Loucy (cell line): Measurements from ENCODE around the gene XPO4.

Source experiments
- H2AFZ ChIP-seq: fragments of 200-600 bp; sonication (generic); 2 replicates; pipeline ENCODE4 v1.6.0; 2016; ENCODE audit warnings: antibody characterized with exemption, mild to moderate bottlenecking, low read length, moderate library complexity
- H3F3A ChIP-seq: fragments of 200-600 bp; 2 replicates; pipeline ENCODE4 v1.6.0; 2016; ENCODE audit warnings: antibody characterized with exemption, low read depth, mild to moderate bottlenecking
- H3K27me3 ChIP-seq: fragments of 200-600 bp; sonication (generic); 2 replicates; pipeline ENCODE4 v1.6.1; 2014; ENCODE audit warnings: low read length, mild to moderate bottlenecking; ENCODE audit not compliant: insufficient read depth, poor library complexity, severe bottlenecking
- H3K36me3 ChIP-seq: fragments of 200-600 bp; sonication (generic); 2 replicates; pipeline ENCODE4 v1.6.1; 2016; ENCODE audit warnings: low read length; ENCODE audit not compliant: insufficient read depth
- H3K4me1 ChIP-seq: fragments of 200-600 bp; sonication (generic); 2 replicates; pipeline ENCODE4 v1.5.1; 2014; ENCODE audit warnings: low read length, mild to moderate bottlenecking; ENCODE audit not compliant: insufficient read depth, poor library complexity, severe bottlenecking
- H3K4me2 ChIP-seq: fragments of 200-600 bp; sonication (generic); 2 replicates; pipeline ENCODE4 v1.6.0; 2014; ENCODE audit warnings: antibody characterized with exemption, low read length, low read depth, mild to moderate bottlenecking; ENCODE audit not compliant: poor library complexity, severe bottlenecking
- H3K4me3 ChIP-seq: fragments of 200-600 bp; sonication (generic); 2 replicates; pipeline ENCODE4 v1.5.1; 2014; ENCODE audit warnings: low read length, mild to moderate bottlenecking, mixed read lengths; ENCODE audit not compliant: poor library complexity, severe bottlenecking
- H3K79me2 ChIP-seq: fragments of 200-600 bp; sonication (generic); 2 replicates; pipeline ENCODE4 v1.6.1; 2014; ENCODE audit warnings: low read length; ENCODE audit not compliant: insufficient read depth
- H3K9ac ChIP-seq: fragments of 200-600 bp; sonication (generic); 2 replicates; pipeline ENCODE4 v1.6.0; 2014; ENCODE audit warnings: mild to moderate bottlenecking, low read depth, low read length, moderate library complexity; ENCODE audit not compliant: poor library complexity, severe bottlenecking
- H3K9me2 ChIP-seq: fragments of 200-600 bp; sonication (generic); replicated peaks from 2 replicates; pipeline ENCODE4 v1.6.1; 2016; ENCODE audit warnings: low read depth, low read length, mixed read lengths
- H3K9me3 ChIP-seq: fragments of 200-600 bp; sonication (generic); 2 replicates; pipeline ENCODE4 v1.6.1; 2014; ENCODE audit warnings: mild to moderate bottlenecking, antibody characterized with exemption, low read length, low read depth; ENCODE audit not compliant: insufficient read depth
- H4K20me1 ChIP-seq: fragments of 200-600 bp; sonication (generic); 2 replicates; pipeline ENCODE4 v1.6.0; 2014; ENCODE audit warnings: antibody characterized with exemption, low read length, mild to moderate bottlenecking; ENCODE audit not compliant: insufficient read depth, poor library complexity, severe bottlenecking
- EZH2phosphoT487 ChIP-seq: fragments of 200-600 bp; IDR thresholded peaks from 2 replicates; pipeline ENCODE4 v1.6.1; 2018; ENCODE audit warnings: antibody characterized with exemption, mild to moderate bottlenecking, moderate library complexity, borderline replicate concordance
- TF ChIP-seq, protein P1 (sequence below): fragments of 200-600 bp; sonication (generic); conservative IDR thresholded peaks from 2 replicates; pipeline ENCODE4 v1.5.1; 2014; ENCODE audit warnings: mild to moderate bottlenecking, antibody characterized with exemption, low read length

The XPO4 gene

DNA sequence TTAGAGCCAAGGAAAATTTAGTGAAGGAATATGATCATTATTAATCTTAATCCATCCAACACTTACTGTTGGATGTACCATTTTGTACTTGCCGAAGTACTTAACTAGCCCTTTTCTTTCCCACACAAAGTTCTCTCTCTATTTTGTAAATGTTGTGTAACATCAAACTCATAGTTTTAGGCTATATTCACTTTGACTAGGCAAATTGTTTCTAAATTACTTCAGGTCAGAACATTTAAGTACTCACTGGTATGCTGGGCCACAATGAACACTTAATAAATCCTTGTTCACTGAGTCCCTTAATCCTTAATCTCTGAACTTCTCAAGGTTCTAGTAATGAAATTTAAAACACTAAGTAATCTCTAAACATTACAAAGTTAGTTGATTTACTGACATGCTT, 79.5 kb downstream of the XPO4 start:
- Histone ChIP-seq H3K4me1 (no peaks in the 10 kb centered on the region), H2AFZ (no peak overlapping the region), H3K4me2 (no peak overlapping the region), H4K20me1 (no peaks in the 10 kb centered on the region), H3K36me3 (peaks cover 20% of the 10 kb centered on the region; the same call in 1 of the 2 replicates), H3F3A (no peaks in the 10 kb centered on the region), H3K27me3 (no peaks in the 10 kb centered on the region), H3K4me3 (no peak overlapping the region), H3K79me2 (no peaks in the 10 kb centered on the region), H3K9ac (no peak overlapping the region), H3K9me3 (no peaks in the 10 kb centered on the region), H3K9me2 (no peaks in the 10 kb centered on the region)
- TF ChIP-seq EZH2phosphoT487: no peak
- TF ChIP-seq, protein P1, sequence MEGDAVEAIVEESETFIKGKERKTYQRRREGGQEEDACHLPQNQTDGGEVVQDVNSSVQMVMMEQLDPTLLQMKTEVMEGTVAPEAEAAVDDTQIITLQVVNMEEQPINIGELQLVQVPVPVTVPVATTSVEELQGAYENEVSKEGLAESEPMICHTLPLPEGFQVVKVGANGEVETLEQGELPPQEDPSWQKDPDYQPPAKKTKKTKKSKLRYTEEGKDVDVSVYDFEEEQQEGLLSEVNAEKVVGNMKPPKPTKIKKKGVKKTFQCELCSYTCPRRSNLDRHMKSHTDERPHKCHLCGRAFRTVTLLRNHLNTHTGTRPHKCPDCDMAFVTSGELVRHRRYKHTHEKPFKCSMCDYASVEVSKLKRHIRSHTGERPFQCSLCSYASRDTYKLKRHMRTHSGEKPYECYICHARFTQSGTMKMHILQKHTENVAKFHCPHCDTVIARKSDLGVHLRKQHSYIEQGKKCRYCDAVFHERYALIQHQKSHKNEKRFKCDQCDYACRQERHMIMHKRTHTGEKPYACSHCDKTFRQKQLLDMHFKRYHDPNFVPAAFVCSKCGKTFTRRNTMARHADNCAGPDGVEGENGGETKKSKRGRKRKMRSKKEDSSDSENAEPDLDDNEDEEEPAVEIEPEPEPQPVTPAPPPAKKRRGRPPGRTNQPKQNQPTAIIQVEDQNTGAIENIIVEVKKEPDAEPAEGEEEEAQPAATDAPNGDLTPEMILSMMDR: no peak

DNA sequence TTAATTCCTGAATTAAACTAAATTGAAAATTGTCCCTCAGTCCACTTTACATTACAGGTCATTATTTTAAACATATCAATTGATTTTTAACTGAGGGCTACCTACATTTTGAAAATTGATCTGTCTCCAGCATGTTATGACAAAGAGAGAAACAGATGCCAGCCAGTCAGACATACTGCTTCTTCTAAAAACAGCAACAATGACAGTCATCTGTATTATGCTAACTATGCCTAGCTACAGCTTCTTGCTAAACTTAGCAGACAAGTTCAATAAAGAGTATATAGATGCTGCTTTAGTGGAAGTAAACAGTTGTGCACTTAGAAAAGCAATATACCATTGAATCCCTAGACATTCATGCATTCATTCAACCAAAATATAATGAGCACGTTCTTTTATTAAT, 80.1 kb downstream of the XPO4 start:
- no peaks in the 10 kb centered on the region for H3K9me2 ChIP-seq
- no peak overlapping the region for H3K4me3 ChIP-seq
- no peaks in the 10 kb centered on the region for H3K27me3 ChIP-seq
- no peaks in the 10 kb centered on the region for H4K20me1 ChIP-seq
- H3K79me2 ChIP-seq: no peaks in the 10 kb centered on the region
- H3K4me2 ChIP-seq: no peak overlapping the region
- TF ChIP-seq EZH2phosphoT487: no peak
- TF ChIP-seq, protein P1: no peak
- no peaks in the 10 kb centered on the region for H3K9me3 ChIP-seq
- no peak overlapping the region for H3K9ac ChIP-seq
- H3K4me1 ChIP-seq: no peaks in the 10 kb centered on the region
- H3K36me3 ChIP-seq: peaks cover 21% of the 10 kb centered on the region; the same call in 1 of the 2 replicates
- H3F3A ChIP-seq: no peaks in the 10 kb centered on the region
- H2AFZ ChIP-seq: no peak overlapping the region

DNA sequence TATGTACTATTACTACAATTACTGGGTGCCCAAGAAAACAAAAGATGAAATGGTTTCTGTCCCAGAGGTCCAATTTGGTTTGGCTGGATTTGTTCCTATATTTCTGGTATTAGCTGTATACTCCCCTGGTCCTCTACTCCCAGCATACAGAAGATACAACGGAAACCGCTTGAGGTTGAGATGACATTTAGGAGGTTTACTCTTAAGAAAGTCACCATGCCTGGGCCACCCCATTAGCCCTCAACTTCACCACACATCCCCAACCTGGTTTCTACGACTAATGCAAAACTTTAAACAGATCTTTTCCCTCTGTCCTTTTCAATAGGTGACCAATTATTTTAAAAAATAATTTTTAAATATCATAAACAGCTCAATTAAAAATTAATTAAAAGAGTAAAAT, 82.8 kb downstream of the XPO4 start:
- Histone ChIP-seq H3K9ac (no peak overlapping the region), H3K4me1 (no peaks in the 10 kb centered on the region), H3K36me3 (peaks cover 16% of the 10 kb centered on the region; the same call in 1 of the 2 replicates), H3K4me3 (no peak overlapping the region), H3K9me2 (no peaks in the 10 kb centered on the region), H3K79me2 (no peaks in the 10 kb centered on the region), H3F3A (no peaks in the 10 kb centered on the region), H4K20me1 (no peaks in the 10 kb centered on the region), H2AFZ (no peak overlapping the region), H3K4me2 (no peak overlapping the region), H3K9me3 (no peaks in the 10 kb centered on the region), H3K27me3 (no peaks in the 10 kb centered on the region)
- no peak for TF ChIP-seq EZH2phosphoT487
- TF ChIP-seq, protein P1: no peak
